OCI-LY7 (cell line): ENCODE measurements around the gene UFSP2.

ENCODE experiments used
- EZH2phosphoT487 ChIP-seq: fragments of 200-600 bp; sonication (generic); IDR thresholded peaks from 2 replicates; pipeline ENCODE4 v1.6.1; 2018; ENCODE audit warnings: low read depth, borderline replicate concordance, mild to moderate bottlenecking, mixed run types, antibody characterized with exemption, low read length, moderate library complexity, mixed read lengths
- TF ChIP-seq, protein P1 (sequence below): fragments of 200-600 bp; sonication (generic); conservative IDR thresholded peaks from 2 replicates; pipeline ENCODE4 v1.5.1; 2014; ENCODE audit warnings: mild to moderate bottlenecking, antibody characterized with exemption, low read length, moderate library complexity, mixed read lengths

- TF ChIP-seq, protein P1, sequence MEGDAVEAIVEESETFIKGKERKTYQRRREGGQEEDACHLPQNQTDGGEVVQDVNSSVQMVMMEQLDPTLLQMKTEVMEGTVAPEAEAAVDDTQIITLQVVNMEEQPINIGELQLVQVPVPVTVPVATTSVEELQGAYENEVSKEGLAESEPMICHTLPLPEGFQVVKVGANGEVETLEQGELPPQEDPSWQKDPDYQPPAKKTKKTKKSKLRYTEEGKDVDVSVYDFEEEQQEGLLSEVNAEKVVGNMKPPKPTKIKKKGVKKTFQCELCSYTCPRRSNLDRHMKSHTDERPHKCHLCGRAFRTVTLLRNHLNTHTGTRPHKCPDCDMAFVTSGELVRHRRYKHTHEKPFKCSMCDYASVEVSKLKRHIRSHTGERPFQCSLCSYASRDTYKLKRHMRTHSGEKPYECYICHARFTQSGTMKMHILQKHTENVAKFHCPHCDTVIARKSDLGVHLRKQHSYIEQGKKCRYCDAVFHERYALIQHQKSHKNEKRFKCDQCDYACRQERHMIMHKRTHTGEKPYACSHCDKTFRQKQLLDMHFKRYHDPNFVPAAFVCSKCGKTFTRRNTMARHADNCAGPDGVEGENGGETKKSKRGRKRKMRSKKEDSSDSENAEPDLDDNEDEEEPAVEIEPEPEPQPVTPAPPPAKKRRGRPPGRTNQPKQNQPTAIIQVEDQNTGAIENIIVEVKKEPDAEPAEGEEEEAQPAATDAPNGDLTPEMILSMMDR: no peak
- no peak for TF ChIP-seq EZH2phosphoT487
These were observed 1.4 kb upstream of the UFSP2 start for GRCh38 chr4:185426960-185427688.
